ENCODE results near the gene PHYHD1. TPM values are rescaled to one million over a fixed set of nuclear protein-coding genes. Genes with fewer than 3 reads are reported as not detected.

Gene PHYHD1
- total and polyA plus RNA-seq, 7 donors, result 1.6 to 30.5 (median 15.5) TPM

DNA sequence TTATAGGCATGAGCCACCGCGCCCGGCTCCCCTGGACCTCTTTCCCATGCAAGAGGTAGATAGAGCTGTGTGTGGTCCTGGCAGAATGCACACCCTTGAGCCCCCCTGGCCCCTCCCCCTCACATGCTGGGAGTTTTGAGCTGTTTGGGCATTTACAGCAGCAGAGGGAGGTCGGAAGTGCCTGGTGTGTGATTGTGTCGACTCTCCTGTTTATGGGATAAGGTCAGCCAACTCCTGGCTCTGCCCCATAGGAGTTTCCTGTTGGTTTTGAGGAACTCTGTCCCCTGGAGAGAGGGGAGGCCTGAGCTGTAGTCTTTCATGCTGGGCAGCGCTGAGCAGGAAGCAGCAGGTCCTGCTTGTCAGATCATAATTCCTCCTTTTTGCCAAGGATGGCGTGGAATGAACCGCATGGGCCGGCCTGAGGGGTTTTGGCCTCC lies 32.9 kb upstream of the PHYHD1 start:
- Histone ChIP-seq H3K36me3 (peaks cover 6 to 41% (median 16%) of the 10 kb centered on the region in 4 donors), H3K27me3 (no peaks in the 10 kb centered on the region), H3K27ac (peak overlapping the region; percentile 38 to 99 (median 82)), H3K4me3 (no peak overlapping the region), H3K9me3 (no peaks in the 10 kb centered on the region), H3K4me1 (peaks cover 0 to 90% (median 86%) of the 10 kb centered on the region in 4 donors)
- intact Hi-C loops (cut with DNase I), result no loop called here
- WGBS, 2 donors, result 61 to 73% methylated on average over 9 of the region's 9 CpGs
- no peak for DNase-seq
- TF ChIP-seq, protein P1, sequence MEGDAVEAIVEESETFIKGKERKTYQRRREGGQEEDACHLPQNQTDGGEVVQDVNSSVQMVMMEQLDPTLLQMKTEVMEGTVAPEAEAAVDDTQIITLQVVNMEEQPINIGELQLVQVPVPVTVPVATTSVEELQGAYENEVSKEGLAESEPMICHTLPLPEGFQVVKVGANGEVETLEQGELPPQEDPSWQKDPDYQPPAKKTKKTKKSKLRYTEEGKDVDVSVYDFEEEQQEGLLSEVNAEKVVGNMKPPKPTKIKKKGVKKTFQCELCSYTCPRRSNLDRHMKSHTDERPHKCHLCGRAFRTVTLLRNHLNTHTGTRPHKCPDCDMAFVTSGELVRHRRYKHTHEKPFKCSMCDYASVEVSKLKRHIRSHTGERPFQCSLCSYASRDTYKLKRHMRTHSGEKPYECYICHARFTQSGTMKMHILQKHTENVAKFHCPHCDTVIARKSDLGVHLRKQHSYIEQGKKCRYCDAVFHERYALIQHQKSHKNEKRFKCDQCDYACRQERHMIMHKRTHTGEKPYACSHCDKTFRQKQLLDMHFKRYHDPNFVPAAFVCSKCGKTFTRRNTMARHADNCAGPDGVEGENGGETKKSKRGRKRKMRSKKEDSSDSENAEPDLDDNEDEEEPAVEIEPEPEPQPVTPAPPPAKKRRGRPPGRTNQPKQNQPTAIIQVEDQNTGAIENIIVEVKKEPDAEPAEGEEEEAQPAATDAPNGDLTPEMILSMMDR (IDR thresholded peaks at IDR 0.05), result no peak
- TF ChIP-seq POLR2AphosphoS5 (IDR thresholded peaks at IDR 0.05) (no peak), EP300 (IDR thresholded peaks at IDR 0.05) (no peak), POLR2A (IDR thresholded peaks at IDR 0.05) (no peak)

DNA sequence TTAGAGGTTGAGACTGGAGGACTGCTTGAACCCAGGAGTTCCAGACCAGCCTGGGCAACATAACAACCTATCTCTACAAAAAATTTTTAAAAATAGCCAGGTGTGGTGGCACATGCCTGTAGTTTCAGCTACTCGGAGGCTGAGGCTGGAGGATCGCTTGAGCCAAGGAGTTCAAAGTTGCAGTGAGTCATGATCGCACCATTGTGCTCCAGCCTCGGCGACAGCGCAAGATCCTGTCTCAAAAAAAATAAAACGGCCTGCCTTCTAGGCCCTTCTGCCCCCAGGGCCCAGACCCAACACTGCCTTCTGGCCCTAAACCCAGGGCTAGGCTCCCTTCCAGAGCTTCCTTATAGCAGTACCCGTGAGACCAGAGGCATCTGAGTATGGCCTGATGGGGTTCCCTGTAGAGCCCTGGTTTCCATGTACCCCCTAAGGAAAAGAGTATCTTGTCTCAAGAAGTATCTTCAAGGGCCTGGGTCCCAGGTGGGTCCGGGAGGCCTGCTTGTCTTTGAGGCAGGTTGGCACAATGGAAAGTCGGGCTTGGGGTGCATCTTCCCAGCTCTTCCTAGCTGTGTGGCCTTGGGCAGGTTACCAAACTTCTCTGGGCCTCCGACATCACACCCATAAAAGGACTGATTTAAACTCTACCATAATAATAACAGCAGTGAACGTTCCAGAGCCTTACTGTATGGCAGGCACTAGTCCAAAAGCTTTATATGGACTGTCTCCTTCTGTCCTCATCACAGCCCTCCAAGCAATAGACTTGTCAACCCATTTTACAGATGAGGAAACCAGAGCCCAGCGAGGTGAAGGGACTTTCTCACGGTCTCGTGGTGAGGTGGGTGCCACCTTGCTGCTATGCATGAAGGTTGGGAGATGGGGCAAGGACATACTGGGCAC lies 29.2 kb upstream of the PHYHD1 start:
- Histone ChIP-seq H3K27me3 (no peaks in the 10 kb centered on the region), H3K27ac (peak overlapping the region; percentile 82 to 99 (median 88)), H3K36me3 (peaks cover 6 to 59% (median 19%) of the 10 kb centered on the region in 4 donors), H3K9me3 (no peaks in the 10 kb centered on the region), H3K4me1 (peaks cover 0 to 64% (median 61%) of the 10 kb centered on the region in 4 donors), H3K4me3 (peak overlapping the region in 2 of 4 donors; percentile 21 to 36)
- TF ChIP-seq, protein P1 (IDR thresholded peaks at IDR 0.05), result no peak
- TF ChIP-seq POLR2AphosphoS5 (IDR thresholded peaks at IDR 0.05) (no peak), EP300 (IDR thresholded peaks at IDR 0.05) (no peak), POLR2A (IDR thresholded peaks at IDR 0.05) (no peak)
- WGBS, 2 donors, result 79 to 86% methylated on average over 15 of the region's 15 CpGs
- intact Hi-C loops (cut with DNase I), result no loop called here
- DNase-seq, result no peak

DNA sequence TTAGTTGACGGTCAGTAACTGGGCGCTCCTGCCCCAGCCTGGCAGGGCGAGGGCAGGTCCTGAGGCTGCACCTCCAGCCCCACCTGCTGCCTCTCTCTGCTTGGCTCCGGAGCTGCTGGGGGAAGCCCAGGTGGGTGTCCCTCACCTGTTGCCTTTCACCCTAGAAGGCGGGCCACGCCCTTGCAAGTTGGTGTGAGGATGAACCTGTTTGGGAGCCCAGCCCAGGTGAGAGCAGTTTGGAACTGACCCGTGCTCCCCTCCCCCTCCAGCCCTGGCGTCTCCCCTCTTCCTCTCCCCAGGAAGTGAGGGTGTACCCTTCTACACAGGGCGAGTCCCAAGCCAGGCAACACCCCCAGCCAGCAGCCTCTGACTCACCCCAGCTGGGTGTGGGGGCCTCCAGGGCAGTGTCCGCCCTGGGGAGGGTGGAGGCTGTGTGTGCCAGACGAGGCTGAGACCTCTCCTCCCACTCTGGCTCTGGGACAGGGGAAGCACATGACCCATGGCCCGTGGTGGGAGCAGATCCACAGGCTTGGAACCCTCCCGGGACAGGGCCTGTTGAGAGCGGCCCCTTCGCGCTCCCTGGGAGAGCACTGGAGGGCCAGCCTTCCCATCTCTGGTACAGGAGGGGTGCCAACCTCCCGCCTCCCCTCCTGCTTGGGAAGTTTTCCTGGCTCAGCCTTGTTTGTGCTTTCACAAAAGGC lies 28.4 kb upstream of the PHYHD1 start:
- peaks cover 0 to 56% (median 53%) of the 10 kb centered on the region in 4 donors for H3K4me1 ChIP-seq
- H3K4me3 ChIP-seq, result peak overlapping the region in 3 of 4 donors; percentile 1 to 36 (median 21)

DNA sequence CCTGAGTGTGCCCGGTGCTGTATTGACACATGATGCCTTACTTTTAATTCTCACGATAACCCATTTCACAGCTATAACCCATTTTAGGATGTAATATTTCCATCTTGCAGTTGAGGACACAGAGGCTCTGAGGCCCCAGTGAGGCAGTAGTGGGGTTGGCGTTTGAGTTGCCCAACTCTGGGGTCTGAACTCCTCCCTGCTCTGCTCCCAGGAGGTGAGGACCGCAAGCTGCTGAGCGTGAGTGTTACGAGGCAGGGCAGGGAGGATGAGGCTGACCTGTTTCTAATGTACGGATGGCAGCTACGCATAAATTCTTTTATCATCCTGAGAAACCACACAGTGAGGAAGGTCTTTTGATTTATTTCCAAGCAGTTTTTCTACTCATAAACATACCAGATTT lies 27.4 kb upstream of the PHYHD1 start:
- H3K4me3 ChIP-seq, result peak overlapping the region in 1 of 4 donors; percentile 36
- H3K36me3 ChIP-seq, result peaks cover 6 to 64% (median 22%) of the 10 kb centered on the region in 4 donors
- no peaks in the 10 kb centered on the region for H3K9me3 ChIP-seq
- H3K27me3 ChIP-seq, result no peaks in the 10 kb centered on the region
- intact Hi-C loops (cut with DNase I), result no loop called here
- peaks cover 0 to 51% (median 45%) of the 10 kb centered on the region in 4 donors for H3K4me1 ChIP-seq
- 84 to 86% methylated on average over 8 of the region's 8 CpGs for WGBS, 2 donors
- peak overlapping the region; percentile 82 to 99 (median 88) for H3K27ac ChIP-seq
- DNase-seq, result no peak
- no peak for TF ChIP-seq POLR2AphosphoS5 (IDR thresholded peaks at IDR 0.05)
- no peak for TF ChIP-seq POLR2A (IDR thresholded peaks at IDR 0.05)

More for the DNA sequence above, 28.4 kb upstream of the PHYHD1 start:
- 18 to 52% methylated on average over 17 of the region's 17 CpGs for whole genome bisulfite sequencing, 2 donors
- peak; percentile 97 for DNase-seq
- peak overlapping the region; percentile 82 to 99 (median 88) for H3K27ac ChIP-seq
- intact Hi-C loops (cut with DNase I), result no loop called here
- H3K36me3 ChIP-seq, result peaks cover 6 to 59% (median 21%) of the 10 kb centered on the region in 4 donors
- no peaks in the 10 kb centered on the region for H3K9me3 ChIP-seq
- no peaks in the 10 kb centered on the region for H3K27me3 ChIP-seq
- TF ChIP-seq POLR2A (IDR thresholded peaks at IDR 0.05) (no peak), EP300 (IDR thresholded peaks at IDR 0.05) (peak in 2 of 4 donors; percentile 25 to 87), POLR2AphosphoS5 (IDR thresholded peaks at IDR 0.05) (peak; percentile 55 to 86 (median 70))

- Histone ChIP-seq H3K36me3 (peaks cover 6 to 65% (median 19%) of the 10 kb centered on the region in 4 donors), H3K4me3 (no peak overlapping the region), H3K27me3 (no peaks in the 10 kb centered on the region), H3K4me1 (peaks cover 0 to 54% (median 52%) of the 10 kb centered on the region in 4 donors), H3K27ac (peak overlapping the region in 2 of 4 donors; percentile 43 to 99), H3K9me3 (no peaks in the 10 kb centered on the region)
- DNase-seq, result no peak
- TF ChIP-seq POLR2A (IDR thresholded peaks at IDR 0.05), result no peak
- no peak for TF ChIP-seq POLR2AphosphoS5 (IDR thresholded peaks at IDR 0.05)
- TF ChIP-seq, protein P1 (IDR thresholded peaks at IDR 0.05), result no peak
- no peak for TF ChIP-seq EP300 (IDR thresholded peaks at IDR 0.05)
- intact Hi-C loops (cut with DNase I), result no loop called here
- WGBS, 2 donors, result 72 to 76% methylated on average over 2 of the region's 2 CpGs
Measured at GRCh38 chr9:128894764-128895163, 26.0 kb upstream of the PHYHD1 start.
